ENCODE measurements around the gene ERC2.

- TF ChIP-seq MAX (IDR thresholded peaks at IDR 0.05) (no peak), HDAC2 (IDR thresholded peaks at IDR 0.05) (no peak), POLR2AphosphoS2 (conservative IDR thresholded peaks at IDR 0.05; ENCODE audit: low read length) (no peak), POLR2A (IDR thresholded peaks at IDR 0.05; ENCODE audit: low read length) (no peak)
- TF ChIP-seq, protein P1, sequence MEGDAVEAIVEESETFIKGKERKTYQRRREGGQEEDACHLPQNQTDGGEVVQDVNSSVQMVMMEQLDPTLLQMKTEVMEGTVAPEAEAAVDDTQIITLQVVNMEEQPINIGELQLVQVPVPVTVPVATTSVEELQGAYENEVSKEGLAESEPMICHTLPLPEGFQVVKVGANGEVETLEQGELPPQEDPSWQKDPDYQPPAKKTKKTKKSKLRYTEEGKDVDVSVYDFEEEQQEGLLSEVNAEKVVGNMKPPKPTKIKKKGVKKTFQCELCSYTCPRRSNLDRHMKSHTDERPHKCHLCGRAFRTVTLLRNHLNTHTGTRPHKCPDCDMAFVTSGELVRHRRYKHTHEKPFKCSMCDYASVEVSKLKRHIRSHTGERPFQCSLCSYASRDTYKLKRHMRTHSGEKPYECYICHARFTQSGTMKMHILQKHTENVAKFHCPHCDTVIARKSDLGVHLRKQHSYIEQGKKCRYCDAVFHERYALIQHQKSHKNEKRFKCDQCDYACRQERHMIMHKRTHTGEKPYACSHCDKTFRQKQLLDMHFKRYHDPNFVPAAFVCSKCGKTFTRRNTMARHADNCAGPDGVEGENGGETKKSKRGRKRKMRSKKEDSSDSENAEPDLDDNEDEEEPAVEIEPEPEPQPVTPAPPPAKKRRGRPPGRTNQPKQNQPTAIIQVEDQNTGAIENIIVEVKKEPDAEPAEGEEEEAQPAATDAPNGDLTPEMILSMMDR (IDR thresholded peaks at IDR 0.05), result no peak
- TF ChIP-seq, protein P2, sequence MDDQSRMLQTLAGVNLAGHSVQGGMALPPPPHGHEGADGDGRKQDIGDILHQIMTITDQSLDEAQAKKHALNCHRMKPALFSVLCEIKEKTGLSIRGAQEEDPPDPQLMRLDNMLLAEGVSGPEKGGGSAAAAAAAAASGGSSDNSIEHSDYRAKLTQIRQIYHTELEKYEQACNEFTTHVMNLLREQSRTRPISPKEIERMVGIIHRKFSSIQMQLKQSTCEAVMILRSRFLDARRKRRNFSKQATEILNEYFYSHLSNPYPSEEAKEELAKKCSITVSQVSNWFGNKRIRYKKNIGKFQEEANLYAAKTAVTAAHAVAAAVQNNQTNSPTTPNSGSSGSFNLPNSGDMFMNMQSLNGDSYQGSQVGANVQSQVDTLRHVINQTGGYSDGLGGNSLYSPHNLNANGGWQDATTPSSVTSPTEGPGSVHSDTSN (IDR thresholded peaks at IDR 0.05), result no peak
Observed at GRCh38 chr3:55686426-55687254, 781.6 kb downstream of the ERC2 start.
